OCI-LY3 (cell line): Measurements from ENCODE around the gene TSR3.

Experiments used
- H2AFZ ChIP-seq: fragments of 200-600, 300-600 bp; shearing (Covaris generic); 2 replicates; pipeline ENCODE4 v1.6.0; 2014; ENCODE audit warnings: antibody characterized with exemption, low read depth, low read length
- H3K27ac ChIP-seq: fragments of 200-600, 300-600 bp; sonication (generic); 2 replicates; pipeline ENCODE4 v1.5.1; 2014; ENCODE audit warnings: mild to moderate bottlenecking, low read length, moderate library complexity, mixed read lengths
- H3K27me3 ChIP-seq: fragments of 200-600, 300-600 bp; sonication (generic); 2 replicates; pipeline ENCODE4 v1.6.1; 2014; ENCODE audit warnings: low read depth, low read length, mixed read lengths
- H3K36me3 ChIP-seq: fragments of 200-600, 300-600 bp; sonication (generic); replicated peaks from 2 replicates; pipeline ENCODE3; 2014; ENCODE audit warnings: low read depth, low read length, mixed read lengths
- H3K4me1 ChIP-seq: fragments of 300-600, 200-600 bp; sonication (generic); 2 replicates; pipeline ENCODE4 v1.6.1; 2014; ENCODE audit warnings: low read length, mixed read lengths
- H3K4me2 ChIP-seq: fragments of 200-600, 300-600 bp; sonication (generic); 2 replicates; pipeline ENCODE4 v1.6.1; 2014; ENCODE audit warnings: low read length, mixed read lengths
- H3K4me3 ChIP-seq: fragments of 300-600, 200-600 bp; sonication (generic); 2 replicates; pipeline ENCODE4 v1.5.1; 2014; ENCODE audit warnings: antibody characterized with exemption, mild to moderate bottlenecking, low read length, moderate library complexity
- H3K79me2 ChIP-seq: fragments of 300-600, 200-600 bp; shearing (Covaris generic); 2 replicates; pipeline ENCODE4 v1.6.1; 2014; ENCODE audit warnings: mild to moderate bottlenecking, low read length, mixed read lengths
- H3K9ac ChIP-seq: fragments of 300-600, 200-600 bp; shearing (Covaris generic); 2 replicates; pipeline ENCODE4 v1.6.0; 2014; ENCODE audit warnings: mild to moderate bottlenecking, low read length, moderate library complexity
- H3K9me3 ChIP-seq: fragments of 200-600, 300-600 bp; shearing (Covaris generic); 2 replicates; pipeline ENCODE4 v1.6.1; 2014; ENCODE audit warnings: low read length, mixed read lengths; ENCODE audit not compliant: insufficient read depth
- H4K20me1 ChIP-seq: fragments of 200-600, 300-600 bp; sonication (generic); 2 replicates; pipeline ENCODE4 v1.6.1; 2016; ENCODE audit warnings: low read length, mixed read lengths; ENCODE audit not compliant: insufficient read depth
- CTCF ChIP-seq: fragments of 200-600, 300-600 bp; sonication (generic); IDR thresholded peaks from 2 replicates; pipeline ENCODE4 v1.5.1; 2014; ENCODE audit warnings: antibody characterized with exemption, low read length, low read depth
- EZH2phosphoT487 ChIP-seq: fragments of 200-600 bp; shearing (Covaris generic); IDR thresholded peaks from 2 replicates; pipeline ENCODE4 v1.6.1; 2018; ENCODE audit warnings: antibody characterized with exemption, mixed run types, low read depth

Gene TSR3

DNA sequence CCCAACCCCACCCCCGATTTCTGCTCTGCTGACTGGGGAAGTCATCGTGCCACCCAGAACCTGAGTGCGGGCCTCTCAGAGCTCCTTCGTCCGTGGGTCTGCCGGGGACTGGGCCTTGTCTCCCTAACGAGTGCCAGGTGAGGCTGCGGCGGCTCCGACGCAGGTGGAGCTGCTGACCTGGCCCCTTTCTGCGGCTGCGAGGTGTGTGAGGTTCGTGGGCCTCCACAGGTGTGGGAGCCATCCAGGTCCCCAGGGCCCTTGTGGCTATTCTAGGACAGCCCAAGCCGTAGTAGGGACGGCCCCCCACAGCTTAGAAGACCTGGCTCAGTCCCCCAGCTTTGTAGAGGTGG is 39.2 kb downstream of the TSR3 start:
- Histone ChIP-seq H3K27me3 (no peaks in the 10 kb centered on the region), H2AFZ (no peak overlapping the region), H3K27ac (no peak overlapping the region), H3K4me2 (no peak overlapping the region), H3K79me2 (peaks cover 76% of the 10 kb centered on the region), H4K20me1 (peaks cover 66% of the 10 kb centered on the region), H3K9me3 (no peaks in the 10 kb centered on the region), H3K4me3 (no peak overlapping the region), H3K9ac (no peak overlapping the region), H3K4me1 (peaks cover 15% of the 10 kb centered on the region), H3K36me3 (peaks cover 54% of the 10 kb centered on the region)
- TF ChIP-seq EZH2phosphoT487 (no peak), CTCF (no peak)

DNA sequence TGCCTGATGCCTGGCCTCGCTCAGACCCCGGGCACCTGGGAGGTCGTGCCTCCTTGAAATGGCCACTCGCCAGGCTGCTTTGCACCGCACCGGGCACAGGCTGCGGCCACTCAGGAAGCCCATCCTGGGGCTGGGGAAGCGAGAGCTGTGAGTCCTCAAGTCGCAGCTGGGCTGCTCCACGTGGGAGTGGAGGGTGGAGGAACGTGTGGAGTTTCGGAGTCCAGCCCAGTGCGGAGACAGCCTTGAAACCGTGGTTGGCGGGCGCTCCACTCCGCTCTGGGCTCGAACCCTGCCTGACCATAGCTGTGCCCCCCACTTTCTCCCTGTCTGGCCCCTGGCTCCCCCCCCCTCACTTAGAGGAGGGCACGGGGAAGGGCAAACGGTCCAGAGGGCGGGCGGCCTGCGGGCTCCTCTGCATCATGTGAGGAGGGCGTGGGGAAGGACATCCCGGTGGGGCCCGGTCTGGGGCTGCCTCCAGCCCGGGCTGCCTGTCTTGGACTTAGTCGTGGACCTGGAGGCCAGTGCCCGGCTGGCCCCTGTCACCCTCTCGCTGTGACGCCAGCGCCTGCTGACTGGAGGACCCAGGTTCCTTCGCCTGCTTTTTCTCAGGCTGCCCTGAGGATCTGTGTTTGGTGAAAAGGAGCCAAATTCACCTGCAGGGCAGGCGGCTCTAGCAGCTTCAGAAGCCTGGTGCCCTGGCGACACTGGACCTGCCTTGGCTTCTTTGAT is 39.8 kb downstream of the TSR3 start:
- H3K9ac ChIP-seq: peak overlapping the region; percentile 91; the same call in 1 of the 2 replicates
- TF ChIP-seq EZH2phosphoT487 (no peak), CTCF (no peak)
- H2AFZ ChIP-seq: no peak overlapping the region
- peak overlapping the region; percentile 91 for H3K4me3 ChIP-seq
- H3K9me3 ChIP-seq: no peaks in the 10 kb centered on the region
- peaks cover 72% of the 10 kb centered on the region for H3K79me2 ChIP-seq
- peak overlapping the region; percentile 98 for H3K4me2 ChIP-seq
- H3K4me1 ChIP-seq: peaks cover 15% of the 10 kb centered on the region
- peaks cover 64% of the 10 kb centered on the region for H4K20me1 ChIP-seq
- H3K36me3 ChIP-seq: peaks cover 50% of the 10 kb centered on the region
- H3K27ac ChIP-seq: no peak overlapping the region
- H3K27me3 ChIP-seq: no peaks in the 10 kb centered on the region

DNA sequence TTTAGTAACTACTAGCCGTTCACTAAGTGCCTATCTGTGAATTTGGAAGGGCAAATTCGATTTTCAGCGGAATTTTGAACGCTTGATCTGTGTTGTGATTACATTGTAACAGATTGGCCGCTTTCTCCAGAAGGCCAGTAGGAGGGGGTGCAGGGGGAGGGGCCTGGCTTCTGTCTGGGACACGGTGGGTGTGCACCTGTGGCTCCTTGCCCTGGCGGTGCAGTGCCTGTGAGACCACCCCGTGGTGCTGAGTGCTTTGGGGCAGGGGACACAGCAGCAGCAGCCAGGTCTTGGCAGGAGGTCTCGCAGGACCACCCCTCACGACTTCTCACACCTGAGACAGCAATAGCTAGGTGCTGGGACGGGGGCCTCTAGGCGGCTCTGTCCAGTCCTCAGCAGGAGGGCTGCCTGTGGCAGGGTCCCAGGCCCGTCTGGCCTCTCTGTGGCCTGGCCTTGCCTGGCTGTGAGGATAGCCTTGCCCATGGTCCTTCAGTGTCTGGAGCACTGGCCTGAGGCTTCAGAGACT is 40.4 kb downstream of the TSR3 start:
- Histone ChIP-seq H2AFZ (no peak overlapping the region), H3K27ac (no peak overlapping the region), H4K20me1 (peaks cover 62% of the 10 kb centered on the region)

DNA sequence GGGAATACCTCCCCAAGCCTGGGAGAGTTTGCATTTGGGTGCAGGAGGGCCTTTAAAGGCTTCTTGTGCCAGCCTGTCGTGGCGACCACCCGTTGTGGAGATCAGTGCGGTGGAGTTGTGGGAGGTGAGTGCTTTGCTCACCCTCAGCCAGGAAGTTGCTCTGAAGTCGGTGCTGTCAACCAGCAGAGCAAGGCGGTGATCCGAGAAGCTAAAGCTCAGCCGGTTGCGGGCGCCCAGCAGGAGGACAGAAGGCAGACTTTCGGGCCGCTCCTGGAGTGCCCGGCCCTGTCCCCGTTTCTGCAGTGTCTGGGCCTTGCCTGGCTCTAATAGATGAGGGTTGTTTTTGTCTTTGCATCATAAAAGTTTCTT is 40.9 kb downstream of the TSR3 start:
- Histone ChIP-seq H3K79me2 (peaks cover 66% of the 10 kb centered on the region), H3K27ac (no peak overlapping the region), H3K4me2 (peak overlapping the region; percentile 98), H3K9ac (peak overlapping the region; percentile 91), H3K4me3 (peak overlapping the region; percentile 91), H3K9me3 (no peaks in the 10 kb centered on the region), H3K4me1 (peaks cover 15% of the 10 kb centered on the region), H3K27me3 (no peaks in the 10 kb centered on the region), H4K20me1 (peaks cover 59% of the 10 kb centered on the region), H2AFZ (no peak overlapping the region), H3K36me3 (peaks cover 41% of the 10 kb centered on the region)
- no peak for TF ChIP-seq CTCF
- TF ChIP-seq EZH2phosphoT487: no peak

More for the DNA sequence above, 40.4 kb downstream of the TSR3 start:
- Histone ChIP-seq H3K27me3 (no peaks in the 10 kb centered on the region), H3K79me2 (peaks cover 71% of the 10 kb centered on the region), H3K36me3 (peaks cover 45% of the 10 kb centered on the region), H3K4me3 (peak overlapping the region; percentile 91), H3K9ac (peak overlapping the region; percentile 91), H3K9me3 (no peaks in the 10 kb centered on the region), H3K4me1 (peaks cover 15% of the 10 kb centered on the region), H3K4me2 (peak overlapping the region; percentile 98)
- no peak for TF ChIP-seq EZH2phosphoT487
- TF ChIP-seq CTCF: no peak
